ENCODE data around the gene WNT2B. TPM values are rescaled to one million over a fixed set of nuclear protein-coding genes. Genes with fewer than 3 reads are reported as not detected.

Gene WNT2B
- total RNA-seq, 1 experiment from 2014 or later, result 0.68 TPM

DNA sequence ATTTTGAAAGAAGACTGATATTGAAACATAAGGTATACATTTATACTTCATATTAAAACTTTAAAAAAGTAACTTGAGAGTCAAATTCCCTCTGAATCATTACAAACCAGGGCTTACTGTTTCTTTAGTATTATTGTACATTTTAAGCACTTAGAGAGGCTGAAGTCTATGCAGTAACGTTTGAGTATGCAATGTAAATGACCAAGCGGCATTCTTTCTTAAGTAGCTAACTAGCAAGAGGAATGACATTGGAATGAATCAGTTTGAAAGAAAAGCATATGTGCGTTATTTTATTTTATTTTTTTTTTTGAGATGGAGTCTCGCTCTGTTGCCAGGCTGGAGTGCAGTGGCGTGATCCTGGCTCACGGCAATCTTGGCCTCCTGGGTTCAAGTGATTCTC lies 24.3 kb downstream of the WNT2B start:
- Histone ChIP-seq H3K4me1 (ENCODE audit: insufficient read depth, low read length) (no peaks in the 10 kb centered on the region), H3K9me3 (ENCODE audit: control insufficient read depth, low read depth, low read length) (no peaks in the 10 kb centered on the region), H3K4me2 (ENCODE audit: insufficient read depth, insufficient read length, low read length) (no peak overlapping the region), H2AK5ac (ENCODE audit: insufficient read length, low read length) (no peak overlapping the region), H2BK5ac (ENCODE audit: insufficient read length, low read length) (no peak overlapping the region), H2BK120ac (ENCODE audit: low read depth, low read length, poor library complexity, severe bottlenecking) (no peak overlapping the region), H4K5ac (ENCODE audit: insufficient read length, low read depth, low read length) (no peak overlapping the region), H2AFZ (ENCODE audit: low read length) (no peak overlapping the region), H3K14ac (ENCODE audit: insufficient read depth, low read length) (no peak overlapping the region), H2BK20ac (ENCODE audit: low read depth, low read length, poor library complexity, severe bottlenecking) (no peak overlapping the region), H4K8ac (replicated peaks; ENCODE audit: insufficient read length, low read depth, low read length) (no peak overlapping the region), H4K91ac (ENCODE audit: insufficient read length, low read depth, low read length) (no peak overlapping the region), H3K27ac (ENCODE audit: insufficient read length, low read depth, low read length) (no peak overlapping the region), H3K23ac (ENCODE audit: insufficient read length, low read depth, low read length) (no peak overlapping the region), H2BK15ac (ENCODE audit: low read depth, low read length) (no peak overlapping the region), H3K27me3 (ENCODE audit: insufficient read depth, low read length) (no peaks in the 10 kb centered on the region), H3T11ph (ENCODE audit: low read length) (no peak overlapping the region), H2BK12ac (ENCODE audit: insufficient read length, low read depth, low read length) (no peak overlapping the region), H3K18ac (ENCODE audit: insufficient read length, low read depth, low read length) (no peak overlapping the region), H3K4ac (ENCODE audit: low read depth, low read length) (no peak overlapping the region), H3K23me2 (ENCODE audit: insufficient read length, low read depth, low read length, poor library complexity, severe bottlenecking) (no peaks in the 10 kb centered on the region), H3K9ac (ENCODE audit: extremely low read depth, insufficient read length, low read length) (no peak overlapping the region), H3K79me1 (ENCODE audit: insufficient read depth, low read depth, low read length, poor library complexity, severe bottlenecking) (no peaks in the 10 kb centered on the region), H3K56ac (ENCODE audit: insufficient read length, low read depth, low read length) (no peak overlapping the region), H4K20me1 (ENCODE audit: control insufficient read depth, insufficient read depth, insufficient read length) (no peaks in the 10 kb centered on the region), H3K79me2 (ENCODE audit: insufficient read depth, low read length) (no peaks in the 10 kb centered on the region)
- Mint-ChIP-seq H3K36me3 (ENCODE audit: insufficient read depth in 1 of 3, low read depth in 3 of 3) (no peaks in the 10 kb centered on the region), H3K4me3 (no peak overlapping the region), H3K27me3 (ENCODE audit: low read depth) (no peaks in the 10 kb centered on the region), H3K9me3 (no peaks in the 10 kb centered on the region), H3K27ac (no peak overlapping the region; a peak in 1 of 7 replicates), H3K4me1 (peaks cover under 1% of the 10 kb centered on the region in 2 experiments)
- no peak for DNase-seq
- WGBS (ENCODE audit: extremely low coverage, insufficient read length, low lambda C conversion rate), result no CpG with 5 or more reads among the region's 6 CpGs
- no peak for TF ChIP-seq CTCF (conservative IDR thresholded peaks at IDR 0.05)
